H1 (cell line): ENCODE results near the gene GUCA1A.
"Not testable (repeated sequence)": the region's sequence is repeated elsewhere in the genome, so short reads cannot be mapped to it uniquely, and the experiment has no call there.

Experiments used
- BACH1 ChIP-seq: IDR thresholded peaks from 2 replicates; pipeline ENCODE4 v1.6.1; 2012; ENCODE audit warnings: low read length, improper control_type of control experiment
- BRCA1 ChIP-seq: IDR thresholded peaks from 2 replicates; pipeline ENCODE4 v1.6.1; 2012; ENCODE audit warnings: low read depth, low read length, improper control_type of control experiment
- CTBP2 ChIP-seq: IDR thresholded peaks from 2 replicates; pipeline ENCODE4 v1.7.0; 2011; ENCODE audit warnings: borderline replicate concordance, mild to moderate bottlenecking, moderate library complexity, mixed read lengths, low read length; ENCODE audit not compliant: insufficient read depth, insufficient read length
- CTCF ChIP-seq, 3 experiments: IDR thresholded peaks; 1 replicate in 2 of 3; 2 replicates in 1 of 3; pipeline versions ENCODE4 v1.5.1 to v1.6.1; 2011; ENCODE audit warnings: low read length in 3 of 3, mild to moderate bottlenecking in 3 of 3, inconsistent platforms in 2 of 3, low read depth in 1 of 3, moderate library complexity in 1 of 3; ENCODE audit not compliant: insufficient read depth in 1 of 3; ENCODE audit errors: control extremely low read depth in 1 of 3
- POLR2A ChIP-seq, 2 experiments: IDR thresholded peaks; 1 replicate in 1 of 2; 2 replicates in 1 of 2; pipeline ENCODE4 v1.6.1; 2011; ENCODE audit warnings: low read depth in 2 of 2, low read length in 2 of 2, mild to moderate bottlenecking in 2 of 2; ENCODE audit errors: control extremely low read depth in 1 of 2
- RAD21 ChIP-seq, 2 experiments: IDR thresholded peaks in 1 of 2; conservative IDR thresholded peaks in 1 of 2; 2 replicates each; pipeline ENCODE4 v1.6.1; 2011; ENCODE audit warnings: low read depth in 2 of 2, low read length in 2 of 2, improper control_type of control experiment in 1 of 2, inconsistent platforms in 1 of 2, mild to moderate bottlenecking in 1 of 2, moderate library complexity in 1 of 2

DNA sequence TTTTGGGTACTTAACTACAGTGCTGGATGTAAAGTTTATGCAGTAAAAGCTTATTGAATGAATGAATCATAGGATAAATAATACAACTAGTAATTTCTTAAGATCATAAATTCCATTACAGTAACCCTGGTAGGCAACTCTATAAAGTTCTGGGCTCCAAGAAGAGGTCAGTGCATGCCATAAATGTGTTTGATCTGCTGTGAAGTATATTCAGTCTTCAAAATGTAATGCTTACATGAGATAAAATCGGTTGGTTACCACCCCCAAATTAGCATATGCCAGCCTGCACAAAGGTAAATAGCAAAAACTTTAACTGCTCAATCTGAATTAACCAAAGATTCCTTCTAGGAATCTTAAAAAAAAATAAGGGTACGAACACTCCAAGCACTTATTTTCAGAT, 34.4 kb downstream of the GUCA1A start:
- not testable (repeated sequence) for TF ChIP-seq POLR2A (IDR thresholded peaks at IDR 0.05; ENCODE audit: control extremely low read depth in 1 of 2, low read depth in 2 of 2, low read length in 2 of 2); BACH1; CTBP2; BRCA1; RAD21 (IDR thresholded peaks at IDR 0.05 in 1 of 2, conservative IDR thresholded peaks at IDR 0.05 in 1 of 2; ENCODE audit: low read depth in 2 of 2, low read length in 2 of 2); CTCF (IDR thresholded peaks at IDR 0.05; ENCODE audit: control extremely low read depth in 1 of 3, insufficient read depth in 1 of 3, low read depth in 1 of 3, low read length in 3 of 3)
